Heart right ventricle (tissue), 16 donors: Measurements from ENCODE around the gene BIRC7. TPM values are rescaled to one million over a fixed set of nuclear protein-coding genes. Genes with fewer than 3 reads are reported as not detected.

ENCODE experiments used
- ATAC-seq, 8 donors: fragments of 200-7000 bp; cut with Tn5 transposase; one replicate each; pipeline ENCODE4 v1.9.1; 2020; ENCODE audit warnings: mild to moderate bottlenecking in 8 of 8, moderate library complexity in 8 of 8, moderate number of reproducible peaks in 1 of 8
- DNase-seq, 2 donors: peaks; one replicate each; pipeline ENCODE4 v3.0.0-alpha.2; 2020
- H3K27ac ChIP-seq, 10 donors: fragments of 200-600 bp; sonication (generic) in 2 of 10; one replicate each; pipeline versions ENCODE4 v1.5.0 to v1.8.0; 2020 to 2022; ENCODE audit warnings: mild to moderate bottlenecking in 3 of 10
- H3K27me3 ChIP-seq, 7 donors: fragments of 200-600 bp; one replicate each; pipeline ENCODE4 v1.8.0; 2021 to 2022; ENCODE audit warnings: mild to moderate bottlenecking in 2 of 7
- H3K36me3 ChIP-seq, 9 donors: fragments of 200-600 bp; sonication (generic) in 1 of 9; one replicate each; pipeline versions ENCODE4 v1.5.0 to v1.8.0; 2020 to 2022; ENCODE audit warnings: mild to moderate bottlenecking in 2 of 9
- H3K4me1 ChIP-seq, 9 donors: fragments of 200-600 bp; sonication (generic) in 1 of 9; one replicate each; pipeline versions ENCODE4 v1.5.0 to v1.8.0; 2020 to 2022; ENCODE audit warnings: mild to moderate bottlenecking in 4 of 9
- H3K4me3 ChIP-seq, 10 donors: fragments of 200-600 bp; sonication (generic) in 2 of 10; one replicate each; pipeline versions ENCODE4 v1.5.0 to v1.8.0; 2020 to 2022; ENCODE audit warnings: mild to moderate bottlenecking in 7 of 10, moderate library complexity in 2 of 10
- H3K9me3 ChIP-seq, 11 donors: fragments of 200-600 bp in 10 of 11; sonication (generic) in 2 of 11; one replicate each; pipeline versions ENCODE4 v1.5.0 to v1.8.0; 2013 to 2022; ENCODE audit warnings: mild to moderate bottlenecking in 2 of 11, control low read depth in 1 of 11, moderate library complexity in 1 of 11
- CTCF ChIP-seq, 9 donors: fragments of 200-600 bp; sonication (generic) in 2 of 9; IDR thresholded peaks; one replicate each; pipeline versions ENCODE4 v1.5.0 to v1.8.0; 2021 to 2022; ENCODE audit warnings: antibody characterized with exemption in 9 of 9, mild to moderate bottlenecking in 5 of 9, moderate library complexity in 1 of 9
- WGBS, 2 donors: extraction: QIAGEN DNeasy Blood & Tissue Kit; methylation state at CpG; one replicate each; pipeline ENCODE4 v1.1.7; 2013; ENCODE audit warnings: inconsistent platforms in 1 of 2; 5-methylcytosine and 5-hydroxymethylcytosine counted together
- intact Hi-C, 10 donors: fragments of 100-400 bp; cut with DNase I; formaldehyde crosslinking; loops; one replicate each; pipeline versions ENCODE4 v1.11.1 to v1.14.2; 2022
- polyA plus RNA-seq, 2 donors: library from polyadenylated mRNA; stranded (reverse); fragments of 200-250 nt; gene quantifications; one replicate each; pipeline ENCODE4 v1.2.3, GENCODE V29; 2013
- total RNA-seq, 10 donors: library from RNA; stranded (reverse); fragmentation: NEBNext Ultra II Directional in 3 of 10; extraction: Animal tissue kit (Norgen Biotek cat#: 25700) in 3 of 10; gene quantifications; one replicate each; pipeline versions ENCODE4 v1.2.1 to v1.2.4, GENCODE V29; 2021 to 2023
- donor health status: Arrhythmogenic right ventricular cardiomyopathy.
- donor health status: ischemic (EF 13 %, LVEDD 7.1; RV severe dilation, severe dysfunction).
- donor health status: healthy with polysubstance abuse.
- donor health status: DM: no; HTN: yes; CAD: no.
- donor health status: DM: no; HTN: no; CAD: no.
- donor health status: ischemic (EF 25% LVEDD 6.9; RV normal size, moderate dysfunction).
- donor health status: ischemic (EF 25% LVEDD 5.7; RV mildly dilated, moderate dysfunction).
- donor health status: healthy.
- donor health status: DM: yes; HTN: yes; CAD: no.
- donor health status: Ischemic cardiomyopathy.
- donor health status: ischemic (EF 35%, LVEDD 5.7; RV mildly dilated, moderate dysfunction).
- donor health status: nonischemic (EF 11% LVEDD 7.7; RV severe dilation, severe dysfunction).
- donor health status: DM: yes; HTN: yes; CAD: no.
- donor health status: PGD.
- donor health status: ischemic (EF 29% LVEDD 5.4; RV normal size, mild dysfunction).
- donor health status: nonischemic (EF 23%, LVEDD 6.1; RV moderate dilation, normal function).

Gene BIRC7
- total and polyA plus RNA-seq, 12 donors = 0.21 to 2.1 (median 0.37) TPM; not detected in 7

GRCh38 chr20:63244468-63244867 is 8.8 kb downstream of the BIRC7 start:
- DNase-seq = no peak
- Histone ChIP-seq H3K9me3 (no peaks in the 10 kb centered on the region), H3K4me1 (no peaks in the 10 kb centered on the region), H3K27me3 (peaks cover 10 to 68% (median 45%) of the 10 kb centered on the region in 7 donors), H3K27ac (no peak overlapping the region), H3K4me3 (no peak overlapping the region), H3K36me3 (no peaks in the 10 kb centered on the region)
- WGBS, 2 donors = 82 to 94% methylated on average over 10 of the region's 10 CpGs
- ATAC-seq = no peak
- TF ChIP-seq CTCF (IDR thresholded peaks at IDR 0.05) = no peak
- intact Hi-C loops = no loop called here

GRCh38 chr20:63246490-63247288 is 11.0 kb downstream of the BIRC7 start:
- Histone ChIP-seq H3K9me3 (no peaks in the 10 kb centered on the region), H3K4me1 (no peaks in the 10 kb centered on the region), H3K27ac (no peak overlapping the region), H3K27me3 (peaks cover 10 to 79% (median 61%) of the 10 kb centered on the region in 7 donors), H3K36me3 (no peaks in the 10 kb centered on the region), H3K4me3 (peak overlapping the region in 1 of 10 donors; percentile 11)
- TF ChIP-seq CTCF (IDR thresholded peaks at IDR 0.05) = no peak
- DNase-seq (no peak), ATAC-seq (peak in 6 of 8 donors; percentile 33 to 61 (median 45))
- WGBS, 2 donors = 41 to 44% methylated on average over 50 of the region's 50 CpGs
- intact Hi-C loops = no loop called here

- no peak overlapping the region for H3K4me3 ChIP-seq
- no peak for ATAC-seq
- no peaks in the 10 kb centered on the region for H3K36me3 ChIP-seq
- H3K9me3 ChIP-seq = no peaks in the 10 kb centered on the region
- no peak overlapping the region for H3K27ac ChIP-seq
- intact Hi-C loops = no loop called here
- WGBS, 2 donors = 70 to 79% methylated on average over 24 of the region's 24 CpGs
- no peak for DNase-seq
- H3K4me1 ChIP-seq = no peaks in the 10 kb centered on the region
- H3K27me3 ChIP-seq = peaks cover 18 to 87% (median 72%) of the 10 kb centered on the region in 7 donors
- TF ChIP-seq CTCF (IDR thresholded peaks at IDR 0.05) = no peak
Measured at GRCh38 chr20:63247671-63248228, 12.0 kb downstream of the BIRC7 start.

- H3K4me3 ChIP-seq = no peak overlapping the region
- H3K4me1 ChIP-seq = peaks cover 0 to 11% (median 9%) of the 10 kb centered on the region in 9 donors
- TF ChIP-seq CTCF (IDR thresholded peaks at IDR 0.05) = no peak
- DNase-seq (no peak), ATAC-seq (no peak)
- H3K9me3 ChIP-seq = no peaks in the 10 kb centered on the region
- intact Hi-C loops = no loop called here
- H3K27me3 ChIP-seq = peaks cover 29 to 95% (median 84%) of the 10 kb centered on the region in 7 donors
- no peak overlapping the region for H3K27ac ChIP-seq
- 74 to 80% methylated on average over 25 of the region's 25 CpGs for WGBS, 2 donors
- H3K36me3 ChIP-seq = no peaks in the 10 kb centered on the region
Measured at GRCh38 chr20:63248835-63249591, 13.3 kb downstream of the BIRC7 start.
